NCI-H2107 treated with DMSO at 0.1 percent for 48 hours (cell line): ENCODE data around the gene NUDT19.
"Not testable (repeated sequence)": the region's sequence is repeated elsewhere in the genome, so short reads cannot be mapped to it uniquely, and the experiment has no call there.

ENCODE experiments used
- DNase-seq: peaks from one replicate; lab custom pipeline; 2025; ENCODE audit not compliant: unreplicated experiment; lab: John Stamatoyannopoulos, UW

NUDT19 gene

DNA sequence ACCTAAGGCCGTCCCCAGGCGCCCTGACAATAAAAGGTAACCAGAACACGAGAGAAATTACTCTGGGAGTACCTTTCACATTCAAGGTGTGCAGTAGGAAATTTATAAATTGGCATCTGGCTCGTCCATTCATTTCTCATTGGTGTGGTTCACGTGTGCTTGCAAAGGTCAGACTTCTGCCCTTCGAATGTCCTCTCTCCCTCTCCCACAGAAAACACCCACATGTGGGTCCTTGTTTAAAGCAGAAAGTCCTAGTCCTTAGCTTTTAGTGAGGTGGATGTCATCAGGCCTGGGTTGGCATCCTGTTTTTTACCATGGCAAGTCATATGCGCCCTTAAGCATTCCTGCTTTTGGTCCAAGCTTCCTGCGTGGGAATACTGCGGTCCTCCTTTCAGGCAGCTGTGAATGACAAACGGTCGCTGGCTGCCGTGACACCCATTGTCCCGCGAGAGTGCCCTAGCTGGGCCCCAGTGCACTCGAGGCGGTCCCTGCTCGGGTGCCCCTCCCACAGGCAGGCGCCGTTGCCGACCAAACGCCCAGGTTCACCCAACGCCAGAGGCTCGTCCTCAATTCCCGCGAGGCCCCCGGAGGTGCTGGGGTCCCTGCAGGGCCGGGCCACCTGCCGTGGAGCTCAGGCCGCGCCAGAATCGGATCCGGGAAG is at the start of gene NUDT19:
TSS of gene NUDT19 (plus strand) at position 531 of the 661 bp plus-strand sequence. CDS start 140 bp downstream, outside the sequence.
- peak; percentile 62 for DNase-seq

GRCh38 chr19:32642771-32643170 is 48.9 kb upstream of the NUDT19 start:
- DNase-seq = no peak

- DNase-seq = no peak
Measured at GRCh38 chr19:32646556-32646955, 45.1 kb upstream of the NUDT19 start.

- no peak for DNase-seq
Measured at GRCh38 chr19:32647361-32647760, 44.3 kb upstream of the NUDT19 start.

DNA sequence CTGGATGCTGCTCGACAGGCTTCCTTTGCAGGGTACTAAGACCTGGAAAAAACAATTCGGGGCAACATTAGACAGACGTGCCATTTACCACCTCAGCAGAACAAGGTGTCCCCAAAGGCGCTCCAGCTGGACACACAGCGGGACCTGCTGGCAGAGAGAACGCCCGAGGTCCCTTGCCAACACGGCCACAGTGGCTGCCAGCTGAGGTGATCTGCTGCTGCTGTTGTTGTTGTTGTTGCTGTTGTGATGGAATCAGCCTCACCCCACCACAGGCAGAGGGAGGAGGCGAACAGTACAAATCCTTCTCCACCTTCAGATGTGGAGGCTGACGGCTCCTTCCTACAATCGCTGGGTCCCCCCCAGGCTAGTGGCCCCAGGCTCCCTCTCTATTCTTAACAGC is 41.9 kb upstream of the NUDT19 start:
- DNase-seq = no peak

DNA sequence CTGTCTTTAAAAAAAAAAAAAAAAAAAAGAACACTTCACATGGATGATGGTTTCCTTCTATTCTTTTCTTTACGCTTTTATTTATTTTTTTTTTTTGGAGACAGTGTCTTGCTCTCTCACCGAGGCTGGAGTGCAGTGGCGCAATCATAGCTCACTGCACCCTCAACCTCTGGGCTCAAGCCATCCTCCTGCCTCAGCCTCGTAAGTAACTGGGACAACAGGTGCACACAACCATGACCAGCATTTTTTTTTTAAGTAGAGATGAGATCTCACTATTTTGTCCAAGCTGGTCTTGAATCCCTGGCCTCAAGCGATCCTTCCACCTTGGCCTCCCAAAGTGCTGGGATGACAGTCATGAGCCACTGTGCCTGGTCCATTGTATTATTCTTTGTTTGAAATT is 41.0 kb upstream of the NUDT19 start:
- DNase-seq = no peak

- no peak for DNase-seq
Measured at GRCh38 chr19:32651729-32652140, 39.9 kb upstream of the NUDT19 start.

DNA sequence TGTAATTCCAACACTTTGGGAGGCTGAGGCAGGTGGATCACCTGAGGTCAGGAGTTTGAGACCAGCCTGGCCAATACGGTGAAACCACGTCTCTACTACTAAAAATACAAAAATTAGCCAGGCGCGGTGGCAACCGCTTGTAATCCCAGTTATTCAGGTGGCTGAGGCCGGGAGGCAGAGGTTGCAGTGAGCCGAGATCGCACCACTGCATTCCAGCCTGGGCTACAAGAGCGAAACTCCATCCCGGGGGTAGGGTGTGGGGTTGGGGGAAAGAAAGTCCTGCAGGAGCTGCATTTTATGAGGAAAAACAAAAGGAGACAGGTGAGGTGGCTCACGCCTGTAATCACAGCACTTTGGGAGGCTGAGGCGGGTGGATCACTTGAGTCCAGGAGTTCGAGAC is 39.3 kb upstream of the NUDT19 start:
- DNase-seq = not testable (repeated sequence)

- peak; percentile 68 for DNase-seq
Measured at GRCh38 chr19:32652894-32653598, 38.6 kb upstream of the NUDT19 start.

DNA sequence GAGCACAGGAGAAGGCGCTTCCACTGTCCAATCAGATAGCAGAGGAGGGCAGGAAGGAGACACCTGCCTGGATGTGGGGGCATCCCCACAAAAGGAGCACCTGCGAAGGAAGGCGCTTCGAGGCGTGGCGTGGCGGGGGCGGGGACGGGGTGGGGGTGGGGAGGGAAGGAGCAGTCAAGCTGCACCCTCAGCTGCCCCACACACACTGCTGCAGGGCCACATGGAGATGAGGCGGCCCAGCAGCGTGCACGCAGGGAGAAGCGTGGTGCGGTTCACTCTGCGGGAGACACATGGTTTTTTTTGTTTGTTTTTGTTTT is 38.1 kb upstream of the NUDT19 start:
- DNase-seq = no peak

- DNase-seq = not testable (repeated sequence)
Measured at GRCh38 chr19:32656379-32656778, 35.2 kb upstream of the NUDT19 start.

DNA sequence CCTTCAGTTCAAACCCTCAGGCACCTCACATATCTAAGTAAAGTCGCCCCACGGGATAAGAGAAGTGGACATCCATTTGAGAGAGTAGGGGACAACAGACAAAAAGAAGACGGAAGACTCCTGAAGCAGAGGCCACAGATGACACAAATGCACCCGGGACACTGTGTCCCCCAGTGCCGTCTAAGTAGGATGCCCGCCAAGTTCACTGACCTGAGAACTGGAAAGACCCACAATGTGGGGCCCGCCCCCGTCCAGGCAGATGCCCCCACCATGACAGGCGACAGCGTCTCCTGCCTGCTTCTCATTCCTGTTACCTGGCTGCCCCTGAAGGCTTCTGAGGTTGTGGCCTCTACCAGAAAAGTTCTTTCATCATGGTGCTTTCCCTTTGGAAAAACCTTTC is 33.5 kb upstream of the NUDT19 start:
- DNase-seq = no peak

DNA sequence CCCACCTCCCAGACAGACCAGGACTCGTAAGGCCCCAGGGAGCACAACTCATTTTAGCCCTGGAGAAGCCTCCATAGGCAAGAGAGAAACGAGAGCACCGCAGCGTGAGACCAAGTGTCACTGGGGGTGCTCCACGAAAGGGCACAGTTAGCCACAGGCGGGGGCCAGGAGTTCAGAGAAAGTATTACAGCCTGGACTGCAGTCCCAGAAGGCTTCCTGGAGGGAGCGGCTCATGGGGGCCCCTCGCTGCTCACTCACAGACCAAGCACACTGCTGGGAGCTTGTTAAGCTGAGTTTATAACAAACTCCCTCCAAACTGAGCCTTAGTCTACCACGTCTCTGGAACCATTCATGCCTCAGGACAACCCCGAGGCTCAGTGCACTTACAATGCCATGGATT is 33.1 kb upstream of the NUDT19 start:
- no peak for DNase-seq

DNA sequence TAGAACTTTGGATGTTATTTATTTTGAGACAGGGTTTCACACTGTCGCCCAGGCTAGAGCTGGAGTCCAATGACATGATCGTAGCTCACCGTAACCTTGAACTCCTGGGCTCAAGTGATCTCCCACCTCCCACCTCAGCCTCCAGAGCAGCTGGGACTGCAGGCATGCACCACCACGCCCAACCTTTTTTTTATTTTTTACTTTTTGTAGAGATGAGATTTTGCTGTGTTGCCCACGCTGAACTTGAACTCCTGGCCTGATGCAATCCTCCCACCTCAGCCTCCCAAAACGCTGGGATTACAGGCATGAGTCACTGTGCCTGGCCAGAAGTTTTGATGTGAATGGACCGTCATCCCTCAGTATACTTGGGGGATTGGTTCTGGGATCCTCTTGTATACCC is 30.3 kb upstream of the NUDT19 start:
- no peak for DNase-seq

DNA sequence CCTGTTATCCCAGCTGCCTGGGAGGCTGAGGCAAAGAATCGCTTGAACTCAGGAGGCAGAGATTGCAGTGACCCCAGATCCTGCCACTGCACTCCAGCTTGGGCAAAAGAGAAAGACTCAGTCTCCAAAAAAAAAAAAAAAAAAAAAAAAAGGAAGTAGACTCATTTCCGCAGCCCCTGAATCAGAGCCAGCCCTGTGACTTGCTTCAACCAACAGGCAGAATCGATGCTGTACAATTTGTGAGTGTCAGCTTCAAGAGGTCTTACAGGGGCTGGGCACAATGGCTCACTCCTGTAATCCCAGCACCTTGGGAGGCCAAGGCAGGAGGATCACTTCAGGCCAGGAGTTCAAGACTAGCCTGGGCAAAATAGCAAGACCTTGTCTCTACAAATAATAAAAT is 29.4 kb upstream of the NUDT19 start:
- no peak for DNase-seq

- DNase-seq = no peak
Measured at GRCh38 chr19:32666084-32666483, 25.5 kb upstream of the NUDT19 start.

DNA sequence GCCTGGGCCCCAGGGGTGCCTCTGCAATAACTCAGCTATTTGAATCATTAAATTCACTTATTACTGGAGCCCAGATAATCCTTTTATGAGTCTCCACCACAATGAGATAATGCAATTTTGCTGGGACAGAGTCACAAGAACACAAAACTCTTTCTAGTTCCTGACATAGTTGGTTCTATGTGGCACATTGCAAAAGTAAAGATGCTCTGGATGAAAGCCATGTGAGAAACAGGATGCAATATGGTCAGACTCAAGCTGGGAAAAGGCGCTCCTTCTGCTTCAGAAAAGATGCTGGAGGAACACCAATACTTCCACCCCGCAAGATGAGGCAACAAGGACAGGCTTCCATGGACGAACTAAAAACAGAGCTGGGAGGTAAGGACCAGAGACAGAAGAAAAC is 22.3 kb upstream of the NUDT19 start:
- no peak for DNase-seq

DNA sequence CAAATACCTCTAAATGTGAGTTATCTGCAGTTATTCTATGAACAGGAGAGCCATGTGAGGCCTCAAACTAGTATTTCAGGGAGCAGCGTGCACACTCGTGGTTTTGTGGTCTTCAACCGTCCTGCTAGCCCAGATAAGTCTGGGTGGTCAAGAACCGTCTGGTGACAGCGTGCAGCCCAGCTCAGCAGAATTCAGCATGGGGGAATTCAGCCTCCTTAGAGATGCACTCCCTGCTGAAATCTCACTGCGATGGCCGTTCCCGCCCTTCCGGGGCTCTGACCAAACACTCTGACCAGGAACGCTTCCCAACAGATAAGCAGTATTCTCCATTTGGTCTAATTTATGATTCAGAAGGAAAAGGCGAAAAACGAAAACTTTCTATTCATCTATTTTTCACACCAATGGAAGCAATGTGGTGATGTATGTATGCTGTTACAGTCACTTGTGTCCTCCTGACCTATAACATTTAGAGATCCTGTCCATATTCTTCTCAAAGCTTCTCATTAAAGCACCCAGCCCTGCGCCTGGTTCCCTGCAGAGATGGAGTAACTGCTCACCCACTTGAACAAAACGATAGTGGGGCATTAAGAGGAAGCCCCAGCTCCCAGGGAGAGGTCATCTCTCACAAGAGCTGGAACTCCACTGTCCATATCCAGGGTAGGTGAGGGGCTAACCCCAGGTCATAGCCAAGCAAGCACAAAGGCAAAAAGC is 19.6 kb upstream of the NUDT19 start:
- no peak for DNase-seq

DNA sequence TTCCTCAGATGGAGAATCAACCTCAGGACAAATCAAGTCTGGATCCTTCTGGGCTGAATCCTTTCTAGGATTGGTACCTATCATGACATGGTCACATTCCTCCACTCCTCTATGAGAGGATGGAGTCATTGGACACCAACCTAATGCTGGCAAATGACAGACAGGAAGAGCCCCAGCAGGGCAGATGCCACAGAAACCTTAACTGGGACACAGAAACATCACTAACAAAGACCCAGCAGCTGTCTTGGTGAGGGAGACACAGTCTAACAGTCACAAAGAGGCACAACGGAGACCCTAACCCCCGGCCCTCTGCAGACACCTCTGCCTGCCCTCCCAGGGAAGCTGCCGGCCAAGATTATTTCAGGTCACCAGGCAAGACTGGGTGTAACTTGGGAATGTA is 18.8 kb upstream of the NUDT19 start:
- DNase-seq = no peak

DNA sequence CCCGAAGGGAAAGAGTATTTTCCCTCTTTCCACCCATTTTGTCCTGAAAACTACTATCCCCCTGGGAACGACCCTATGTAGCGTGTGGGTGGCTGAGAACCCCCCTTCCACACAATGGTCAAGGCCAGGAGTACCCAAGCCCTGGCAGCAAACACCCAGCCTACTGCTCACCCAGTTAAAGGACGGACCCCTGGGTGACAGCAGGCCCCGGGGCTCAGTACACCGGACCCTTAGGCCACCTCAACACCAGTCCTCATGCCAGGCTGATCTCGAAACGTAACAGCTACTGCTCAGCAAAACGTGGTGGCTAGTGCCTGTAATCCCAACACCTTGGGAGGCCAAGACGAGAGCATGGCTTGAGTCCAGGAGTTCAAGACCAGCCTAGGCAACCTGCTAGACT is 18.0 kb upstream of the NUDT19 start:
- DNase-seq = no peak

GRCh38 chr19:32674153-32674930 is 17.3 kb upstream of the NUDT19 start:
- DNase-seq = no peak
